HL-60 (cell line): ENCODE measurements around the gene IBTK.

Source experiments
- DNase-seq, 2 experiments: peaks; one replicate each; pipeline ENCODE4 v3.0.0-alpha.2; 2010 to 2020; ENCODE audit warnings: low read depth in 1 of 2, low spot score in 1 of 2
- H3K27ac ChIP-seq: fragments of 250-450 bp; sonication (Bioruptor Pico); replicated peaks from 2 replicates; pipeline ENCODE4 v1.5.1; 2020; ENCODE audit warnings: mild to moderate bottlenecking, moderate library complexity
- H3K27me3 ChIP-seq: fragments of 250-450 bp; sonication (Bioruptor Pico); 2 replicates; pipeline ENCODE4 v1.5.1; 2021; ENCODE audit warnings: mild to moderate bottlenecking, moderate library complexity; ENCODE audit not compliant: insufficient read depth, poor library complexity, severe bottlenecking
- H3K4me3 ChIP-seq: replicated peaks from 2 replicates; pipeline ENCODE4 v1.5.1; 2011; ENCODE audit warnings: mild to moderate bottlenecking, control low read depth, low read length; ENCODE audit not compliant: insufficient read depth
- CTCF ChIP-seq: IDR thresholded peaks from one replicate; pipeline ENCODE4 v1.5.1; 2011; ENCODE audit warnings: low read length, control low read depth, inconsistent platforms; ENCODE audit not compliant: insufficient read depth
- GABPA ChIP-seq: IDR thresholded peaks from 2 replicates; pipeline ENCODE4 v1.6.1; 2012; ENCODE audit warnings: low read depth
- POLR2AphosphoS5 ChIP-seq: IDR thresholded peaks from 2 replicates; pipeline ENCODE4 v1.6.1; 2012; ENCODE audit warnings: low read depth
- REST ChIP-seq: IDR thresholded peaks from 2 replicates; pipeline ENCODE4 v1.6.1; 2012; ENCODE audit warnings: low read depth; ENCODE audit not compliant: insufficient replicate concordance
- SPI1 ChIP-seq: IDR thresholded peaks from 2 replicates; pipeline ENCODE4 v1.6.1; 2012; ENCODE audit warnings: low read depth, mild to moderate bottlenecking, borderline replicate concordance

IBTK gene

GRCh38 chr6:82264824-82265223 is 17.3 kb upstream of the IBTK start:
- TF ChIP-seq REST (no peak), GABPA (no peak)
- H3K27ac ChIP-seq = no peak overlapping the region
- H3K4me3 ChIP-seq = no peak overlapping the region
- DNase-seq = no peak
- H3K27me3 ChIP-seq = no peaks in the 10 kb centered on the region

GRCh38 chr6:82264321-82264720 is 16.8 kb upstream of the IBTK start:
- Histone ChIP-seq H3K27me3 (no peaks in the 10 kb centered on the region), H3K27ac (no peak overlapping the region), H3K4me3 (no peak overlapping the region)
- TF ChIP-seq SPI1 = no peak
- no peak for TF ChIP-seq POLR2AphosphoS5
- TF ChIP-seq GABPA = no peak
- no peak for TF ChIP-seq REST
- no peak for TF ChIP-seq CTCF
- DNase-seq = no peak

- DNase-seq = no peak
- H3K27ac ChIP-seq = no peak overlapping the region
- TF ChIP-seq POLR2AphosphoS5 (no peak), REST (no peak), SPI1 (no peak), CTCF (no peak), GABPA (no peak)
- H3K27me3 ChIP-seq = no peaks in the 10 kb centered on the region
- H3K4me3 ChIP-seq = no peak overlapping the region
These were observed 16.4 kb upstream of the IBTK start for GRCh38 chr6:82263916-82264315.
